Motor neuron (in vitro differentiated cells): ENCODE results near the gene TRPM2. TPM values are rescaled to one million over a fixed set of nuclear protein-coding genes. Genes with fewer than 3 reads are reported as not detected.
"Not testable (repeated sequence)": the region's sequence is repeated elsewhere in the genome, so short reads cannot be mapped to it uniquely, and the experiment has no call there.

ENCODE experiments used
- ATAC-seq, 8 experiments: fragments of 200-7000 bp; cut with Tn5 transposase; replicated peaks in 6 of 8; 2 replicates each; pipeline ENCODE4 v1.8.0; 2021; ENCODE audit warnings: mild to moderate bottlenecking in 8 of 8, moderate library complexity in 8 of 8
- H3K27ac ChIP-seq, 2 donors: fragments of 250-450 bp; sonication (Bioruptor Pico); 2 replicates each; pipeline ENCODE4 v1.9.0; 2021; ENCODE audit warnings: antibody characterized with exemption in 2 of 2, mild to moderate bottlenecking in 2 of 2, moderate library complexity in 1 of 2
- H3K4me1 ChIP-seq, 2 donors: fragments of 250-450 bp; sonication (Bioruptor Pico); replicated peaks in 1 of 2; 2 replicates each; pipeline ENCODE4 v1.6.1; 2021; ENCODE audit warnings: antibody characterized with exemption in 2 of 2, mild to moderate bottlenecking in 2 of 2, moderate library complexity in 1 of 2
- H3K4me3 ChIP-seq, 5 donors: fragments of 250-450 bp; sonication (Bioruptor Pico); 2 replicates each; pipeline ENCODE4 v1.9.0; 2021; ENCODE audit warnings: antibody characterized with exemption in 5 of 5, mild to moderate bottlenecking in 5 of 5, moderate library complexity in 4 of 5
- WGBS, 10 experiments: fragments of 450-650 bp; shearing (Covaris generic); methylation state at CpG; one replicate each; pipeline ENCODE4 v1.0.0; 2022; 5-methylcytosine and 5-hydroxymethylcytosine counted together
- in situ Hi-C, 9 experiments: fragments of 400-800 bp; cut with MboI; loops; one replicate each; pipeline ENCODE4 v1.15.0; 2021; ENCODE audit warnings: low sequenced_read_pairs in 9 of 9, low pct_unique_long_range_greater_than_20kb in 2 of 9; ENCODE audit not compliant: unreplicated experiment in 9 of 9
- total RNA-seq, 8 experiments: library from RNA; unstranded; fragments of 300-600 nt; gene quantifications; 2 replicates each; pipeline versions ENCODE4 v1.2.3 to v1.2.4, GENCODE V29; 2022

TRPM2 gene
- total RNA-seq, 8 experiments from 2014 or later = 0.05 to 0.35 (median 0.15) TPM

GRCh38 chr21:44402323-44403105 lies 49.1 kb downstream of the TRPM2 start:
- in situ Hi-C loops = no loop called here
- Histone ChIP-seq H3K4me1 (peaks cover 0 to under 1% of the 10 kb centered on the region in 2 donors), H3K27ac (no peak overlapping the region), H3K4me3 (no peak overlapping the region)
- ATAC-seq = no peak
- 56 to 80% (median 77%) methylated on average over 1 to 12 of the region's 17 CpGs; no CpG with 5 or more reads in 7 of the 10 experiments for WGBS, 10 experiments

DNA sequence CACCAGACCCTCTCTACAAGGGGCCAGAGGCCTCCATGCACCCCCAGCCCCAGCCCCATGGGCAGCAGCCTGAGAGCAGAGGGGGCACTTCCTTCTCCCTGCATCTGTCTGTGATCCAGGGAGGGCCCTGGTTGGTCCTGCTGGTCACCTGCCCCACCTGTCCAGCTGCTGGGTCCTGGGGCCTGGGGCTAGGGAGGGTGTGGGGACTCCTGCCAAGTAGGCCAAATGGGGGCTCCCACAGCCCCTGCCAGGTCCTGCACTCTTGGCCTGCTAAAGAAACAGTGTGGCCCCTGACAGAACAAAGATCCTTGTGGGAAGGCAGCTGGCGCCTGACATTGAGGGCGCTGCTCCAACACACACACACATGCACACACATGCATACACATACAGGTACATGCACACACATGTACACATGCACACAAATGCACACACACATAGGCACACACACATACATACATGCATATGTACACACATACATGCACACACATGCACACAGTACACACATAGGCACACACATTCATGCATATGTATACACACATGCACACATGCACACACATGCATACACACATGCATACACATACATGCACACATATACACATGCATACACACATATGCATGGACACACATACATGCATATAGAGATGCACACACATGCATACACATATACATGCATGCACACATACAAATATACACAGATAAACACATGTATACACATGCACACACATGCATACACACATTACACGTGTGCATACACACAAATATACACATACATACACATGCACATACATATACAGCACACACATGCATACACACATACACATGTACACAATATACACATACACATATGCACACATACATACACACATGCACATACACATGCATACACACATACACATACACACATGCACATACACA lies 49.9 kb downstream of the TRPM2 start:
- ATAC-seq = no peak
- Histone ChIP-seq H3K4me1 (peaks cover 0 to 2% of the 10 kb centered on the region in 2 donors), H3K27ac (no peak overlapping the region), H3K4me3 (no peak overlapping the region)
- in situ Hi-C loops = no loop called here
- 0 to 33% (median 29%) methylated on average over 1 of the region's 3 CpGs; no CpG with 5 or more reads in 7 of the 10 experiments for WGBS, 10 experiments

DNA sequence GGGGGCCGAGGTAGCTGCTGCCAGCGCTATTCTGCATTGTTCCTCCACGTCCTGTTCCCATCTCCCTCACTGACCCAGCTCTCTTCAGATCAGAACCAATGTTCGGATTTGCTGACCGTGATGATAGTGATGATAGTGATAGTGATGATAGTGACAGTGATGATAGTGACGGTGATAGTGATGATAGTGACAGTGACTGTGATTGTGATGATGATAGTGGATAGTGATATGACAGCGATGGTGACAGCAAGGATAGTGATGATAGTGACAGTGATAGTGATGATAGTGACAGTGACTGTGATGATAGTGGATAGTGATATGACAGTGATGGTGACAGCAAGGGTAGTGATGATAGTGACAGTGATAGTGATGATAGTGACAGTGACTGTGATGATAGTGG lies 51.1 kb downstream of the TRPM2 start:
- H3K4me1 ChIP-seq, H3K4me3 ChIP-seq, H3K27ac ChIP-seq, in situ Hi-C loops, ATAC-seq: not testable (repeated sequence)
- WGBS, 10 experiments = 50 to 100% (median 83%) methylated on average over 1 to 4 of the region's 7 CpGs; no CpG with 5 or more reads in 3 of the 10 experiments

- H3K4me1 ChIP-seq = peaks cover 0 to 2% of the 10 kb centered on the region in 2 donors
- H3K4me3 ChIP-seq = no peak overlapping the region
- in situ Hi-C loops = no loop called here
- no peak for ATAC-seq
- WGBS, 10 experiments = 40 to 89% (median 75%) methylated on average over 1 to 14 of the region's 34 CpGs; no CpG with 5 or more reads in 7 of the 10 experiments
- H3K27ac ChIP-seq = no peak overlapping the region
Observed at GRCh38 chr21:44405091-44405947, 51.9 kb downstream of the TRPM2 start.

DNA sequence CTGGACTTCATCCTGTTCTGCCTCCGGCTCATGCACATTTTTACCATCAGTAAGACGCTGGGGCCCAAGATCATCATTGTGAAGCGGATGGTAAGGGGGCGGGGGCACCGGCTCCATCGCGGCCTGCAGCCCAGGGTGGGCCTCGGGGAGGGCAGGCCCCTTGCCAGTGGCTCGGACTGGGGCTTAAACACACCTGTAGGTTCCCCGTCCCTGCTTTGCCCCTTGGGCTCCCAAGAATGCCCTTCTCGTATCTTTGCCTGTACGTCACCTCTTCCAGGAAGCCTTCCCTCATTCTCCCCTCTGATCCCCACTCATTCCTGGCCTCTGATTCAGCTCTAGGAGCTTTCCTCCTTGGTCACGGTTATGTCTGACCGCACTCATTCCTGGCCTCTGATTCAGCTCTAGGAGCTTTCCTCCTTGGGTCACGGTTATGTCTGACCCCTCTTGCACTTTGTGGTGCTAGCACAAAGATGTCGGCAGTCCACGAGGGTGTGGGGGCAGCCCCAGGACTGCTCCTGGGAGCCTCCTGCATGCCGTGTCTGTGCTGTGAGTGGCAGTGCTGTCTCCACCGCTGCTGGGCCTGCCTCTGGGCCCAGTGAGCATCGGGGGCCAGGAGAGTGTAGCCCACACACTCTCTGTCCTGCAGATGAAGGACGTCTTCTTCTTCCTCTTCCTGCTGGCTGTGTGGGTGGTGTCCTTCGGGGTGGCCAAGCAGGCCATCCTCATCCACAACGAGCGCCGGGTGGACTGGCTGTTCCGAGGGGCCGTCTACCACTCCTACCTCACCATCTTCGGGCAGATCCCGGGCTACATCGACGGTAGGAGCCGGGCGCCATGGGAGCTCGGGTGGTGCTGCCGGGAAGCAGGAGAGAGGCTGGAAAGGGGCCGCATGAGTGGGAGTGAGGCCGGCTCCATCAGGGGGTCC lies 52.8 kb downstream of the TRPM2 start:
- ATAC-seq = no peak
- H3K4me3 ChIP-seq = no peak overlapping the region
- no peak overlapping the region for H3K27ac ChIP-seq
- WGBS, 10 experiments = 20 to 100% (median 45%) methylated on average over 1 to 10 of the region's 37 CpGs; no CpG with 5 or more reads in 4 of the 10 experiments
- H3K4me1 ChIP-seq = peaks cover 0 to 2% of the 10 kb centered on the region in 2 donors
- in situ Hi-C loops = no loop called here

DNA sequence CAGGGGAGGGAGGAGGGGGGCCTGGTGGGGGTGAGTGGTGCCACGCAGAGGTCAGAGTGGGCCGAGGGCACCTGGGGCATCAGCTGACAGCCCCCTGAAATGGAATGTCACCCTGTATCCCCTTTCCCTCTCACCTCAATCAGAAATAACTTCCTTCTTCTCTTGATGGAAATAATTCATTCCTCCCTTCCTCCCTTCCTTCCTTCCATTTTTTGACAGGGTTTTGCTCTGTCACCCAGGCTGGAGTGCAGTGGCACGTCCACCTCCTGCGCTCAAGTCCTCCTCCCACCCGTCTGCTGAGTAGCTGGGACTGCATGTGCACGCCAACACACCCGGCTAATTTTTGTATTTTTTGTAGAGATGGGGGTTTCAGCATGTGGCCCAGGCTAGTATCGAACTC lies 53.5 kb downstream of the TRPM2 start:
- Histone ChIP-seq H3K27ac (no peak overlapping the region), H3K4me3 (no peak overlapping the region), H3K4me1 (peaks cover 0 to 2% of the 10 kb centered on the region in 2 donors)
- in situ Hi-C loops = no loop called here
- ATAC-seq = no peak
- 20 to 33% methylated on average over 1 of the region's 8 CpGs; no CpG with 5 or more reads in 8 of the 10 experiments for WGBS, 10 experiments

- in situ Hi-C loops = no loop called here
- peak in 1 of 8 experiments; percentile 44 for ATAC-seq
- Histone ChIP-seq H3K4me3 (no peak overlapping the region), H3K4me1 (peaks cover 0 to 2% of the 10 kb centered on the region in 2 donors), H3K27ac (no peak overlapping the region)
- 42 to 79% (median 50%) methylated on average over 3 to 6 of the region's 7 CpGs; no CpG with 5 or more reads in 1 of the 10 experiments for WGBS, 10 experiments
Observed at GRCh38 chr21:44407493-44407892, 54.1 kb downstream of the TRPM2 start.

- 63 to 100% (median 87%) methylated on average over 3 to 14 of the region's 15 CpGs; no CpG with 5 or more reads in 1 of the 10 experiments for WGBS, 10 experiments
- no peak overlapping the region for H3K4me3 ChIP-seq
- in situ Hi-C loops = no loop called here
- H3K4me1 ChIP-seq = peaks cover 0 to 2% of the 10 kb centered on the region in 2 donors
- no peak for ATAC-seq
- H3K27ac ChIP-seq = no peak overlapping the region
Observed at GRCh38 chr21:44408226-44408625, 54.8 kb downstream of the TRPM2 start.

DNA sequence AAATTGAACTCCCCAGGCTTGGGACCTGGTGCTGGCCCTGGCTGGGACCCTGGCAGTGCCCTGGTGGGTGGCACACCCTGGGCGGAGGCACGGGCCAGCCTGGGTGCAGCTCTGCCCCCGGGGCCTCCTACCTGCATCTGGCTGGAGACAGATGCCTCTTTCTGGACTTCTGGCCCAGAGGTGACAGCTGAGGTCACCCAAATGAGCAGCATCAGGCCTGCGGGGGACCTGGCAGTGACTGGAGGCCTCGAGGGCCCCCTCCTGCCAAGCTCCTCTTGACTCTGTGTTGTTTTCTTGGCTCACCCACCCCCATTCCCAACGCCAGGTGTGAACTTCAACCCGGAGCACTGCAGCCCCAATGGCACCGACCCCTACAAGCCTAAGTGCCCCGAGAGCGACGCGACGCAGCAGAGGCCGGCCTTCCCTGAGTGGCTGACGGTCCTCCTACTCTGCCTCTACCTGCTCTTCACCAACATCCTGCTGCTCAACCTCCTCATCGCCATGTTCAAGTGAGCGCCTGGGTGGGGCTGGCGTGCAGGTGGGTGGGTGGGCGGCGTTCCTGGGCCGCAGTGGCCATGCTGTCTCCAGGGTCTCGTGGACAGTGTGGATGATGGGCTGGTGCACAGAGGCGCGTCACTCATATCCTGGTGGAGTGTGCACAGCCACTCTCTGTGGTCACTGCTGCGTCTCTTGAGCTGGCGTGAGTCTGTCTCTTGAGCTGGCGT lies 60.3 kb downstream of the TRPM2 start:
- 83 to 100% (median 94%) methylated on average over 1 to 3 of the region's 27 CpGs; no CpG with 5 or more reads in 6 of the 10 experiments for WGBS, 10 experiments
- no peak overlapping the region for H3K27ac ChIP-seq
- in situ Hi-C loops = no loop called here

DNA sequence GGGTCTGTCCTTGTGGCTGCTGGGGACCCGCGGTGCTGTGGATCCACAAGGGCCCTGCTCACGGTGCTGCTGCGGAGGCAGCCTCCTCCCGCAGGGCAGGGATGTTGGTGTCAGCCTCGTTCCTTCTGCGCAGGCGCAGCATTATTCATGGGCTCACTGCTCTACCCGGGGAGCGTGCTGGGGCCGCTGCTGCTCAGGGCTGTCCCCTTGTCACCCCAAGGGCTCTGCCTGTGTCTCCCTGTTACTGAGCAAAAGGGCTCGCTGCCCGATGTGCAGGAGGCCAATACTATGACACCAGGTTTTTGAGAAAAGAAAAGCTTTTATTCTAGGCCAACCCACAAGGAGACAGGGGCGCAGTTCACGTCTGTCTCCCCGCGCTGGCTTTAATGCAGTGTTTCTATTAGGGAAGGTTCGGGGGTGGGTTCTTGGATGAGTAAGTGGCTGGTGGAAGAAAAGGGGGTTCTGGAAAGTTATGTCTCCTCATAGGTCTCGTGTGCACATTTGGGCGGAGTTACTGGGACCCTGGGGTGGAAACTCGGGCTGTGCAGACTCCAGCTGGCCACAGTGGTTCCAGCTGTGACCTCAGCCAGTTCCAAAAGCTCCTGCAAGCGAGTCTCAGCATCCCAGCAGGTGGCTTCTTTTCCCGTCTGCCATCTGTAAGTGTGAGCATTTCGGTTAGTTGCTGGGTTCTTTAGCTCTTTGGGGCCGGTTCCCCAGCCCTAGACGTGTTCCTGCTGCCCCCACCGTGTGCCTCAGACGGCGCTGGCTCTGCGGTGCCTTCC lies 61.1 kb downstream of the TRPM2 start:
- Histone ChIP-seq H3K4me3 (no peak overlapping the region), H3K4me1 (peaks cover 0 to 5% of the 10 kb centered on the region in 2 donors), H3K27ac (no peak overlapping the region)
- peak in 2 of 8 experiments; percentile 82 to 83 for ATAC-seq
- in situ Hi-C loops = no loop called here
- WGBS, 10 experiments = 34 to 100% (median 73%) methylated on average over 1 to 11 of the region's 30 CpGs; no CpG with 5 or more reads in 4 of the 10 experiments

More for the DNA sequence above, 60.3 kb downstream of the TRPM2 start:
- Histone ChIP-seq H3K4me1 (peaks cover 0 to 5% of the 10 kb centered on the region in 2 donors), H3K4me3 (no peak overlapping the region)
- peak in 1 of 8 experiments; percentile 37 for ATAC-seq
